ENCODE results near the gene CREM. TPM values are rescaled to one million over a fixed set of nuclear protein-coding genes. Genes with fewer than 3 reads are reported as not detected.

Gene CREM
- total and polyA plus RNA-seq, 8 donors: 17.6 to 43.5 (median 33.9) TPM

DNA sequence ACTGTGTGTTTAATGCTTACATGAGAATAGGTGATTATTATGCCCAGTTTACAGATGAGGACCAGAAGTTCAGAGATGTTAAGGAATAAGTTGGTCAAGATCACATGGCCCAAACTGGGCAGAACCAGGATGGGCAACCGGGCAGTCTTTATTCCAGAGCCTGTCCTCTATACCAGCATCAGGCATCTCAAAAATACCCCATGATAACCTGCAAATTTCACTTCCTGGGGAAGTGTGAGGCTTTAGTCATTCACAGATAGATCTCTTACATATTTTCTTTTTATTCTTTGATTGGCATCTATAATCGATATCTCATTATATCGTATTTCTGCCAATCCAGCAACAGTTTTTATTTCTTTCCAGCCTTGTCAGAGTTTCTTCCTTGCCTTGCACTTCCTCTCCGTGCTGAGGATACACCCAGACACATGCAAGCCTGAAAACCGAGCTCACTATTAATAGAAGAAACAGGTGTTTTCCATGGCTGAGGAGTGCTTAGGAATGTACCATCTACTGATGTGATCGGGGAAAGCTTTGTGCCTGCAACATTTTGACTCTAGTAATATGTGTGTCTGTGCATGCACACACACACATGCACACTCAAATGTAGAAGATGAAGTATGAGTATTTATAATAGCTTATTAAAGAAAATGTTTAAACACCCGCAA, 82.4 kb downstream of the CREM start:
- DNase-seq (no peak), ATAC-seq (no peak)
- H3K27ac ChIP-seq: no peak overlapping the region
- H3K4me1 ChIP-seq: no peaks in the 10 kb centered on the region
- intact Hi-C loops (cut with DNase I): no loop called here
- TF ChIP-seq, protein P1, sequence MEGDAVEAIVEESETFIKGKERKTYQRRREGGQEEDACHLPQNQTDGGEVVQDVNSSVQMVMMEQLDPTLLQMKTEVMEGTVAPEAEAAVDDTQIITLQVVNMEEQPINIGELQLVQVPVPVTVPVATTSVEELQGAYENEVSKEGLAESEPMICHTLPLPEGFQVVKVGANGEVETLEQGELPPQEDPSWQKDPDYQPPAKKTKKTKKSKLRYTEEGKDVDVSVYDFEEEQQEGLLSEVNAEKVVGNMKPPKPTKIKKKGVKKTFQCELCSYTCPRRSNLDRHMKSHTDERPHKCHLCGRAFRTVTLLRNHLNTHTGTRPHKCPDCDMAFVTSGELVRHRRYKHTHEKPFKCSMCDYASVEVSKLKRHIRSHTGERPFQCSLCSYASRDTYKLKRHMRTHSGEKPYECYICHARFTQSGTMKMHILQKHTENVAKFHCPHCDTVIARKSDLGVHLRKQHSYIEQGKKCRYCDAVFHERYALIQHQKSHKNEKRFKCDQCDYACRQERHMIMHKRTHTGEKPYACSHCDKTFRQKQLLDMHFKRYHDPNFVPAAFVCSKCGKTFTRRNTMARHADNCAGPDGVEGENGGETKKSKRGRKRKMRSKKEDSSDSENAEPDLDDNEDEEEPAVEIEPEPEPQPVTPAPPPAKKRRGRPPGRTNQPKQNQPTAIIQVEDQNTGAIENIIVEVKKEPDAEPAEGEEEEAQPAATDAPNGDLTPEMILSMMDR (IDR thresholded peaks at IDR 0.05): no peak
- H3K36me3 ChIP-seq: peaks cover 0 to 15% of the 10 kb centered on the region in 2 donors
- H3K4me3 ChIP-seq: no peak overlapping the region
- no peaks in the 10 kb centered on the region for H3K9me3 ChIP-seq
- no peaks in the 10 kb centered on the region for H3K27me3 ChIP-seq

DNA sequence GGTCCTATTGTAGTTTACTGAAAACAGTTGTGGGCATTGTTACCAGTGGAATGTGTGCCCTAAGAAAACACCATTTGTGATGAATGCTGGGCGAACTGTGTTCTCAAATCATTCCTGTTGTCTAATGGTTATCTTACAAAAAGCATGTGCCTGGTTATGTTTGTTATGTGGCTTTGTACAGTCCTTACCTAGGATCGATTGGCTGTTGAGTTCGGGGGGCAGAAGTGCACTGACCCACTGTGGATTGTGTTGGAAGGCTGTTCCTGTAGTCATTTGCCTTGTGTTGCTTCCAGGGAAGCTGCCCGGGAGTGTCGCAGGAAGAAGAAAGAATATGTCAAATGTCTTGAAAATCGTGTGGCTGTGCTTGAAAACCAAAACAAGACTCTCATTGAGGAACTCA, 84.3 kb downstream of the CREM start:
- H3K4me1 ChIP-seq: peaks cover 0 to under 1% of the 10 kb centered on the region in 2 donors
- TF ChIP-seq, protein P1 (IDR thresholded peaks at IDR 0.05): no peak
- intact Hi-C loops (cut with DNase I): no loop called here
- DNase-seq (no peak), ATAC-seq (no peak)
- peaks cover 0 to 15% of the 10 kb centered on the region in 2 donors for H3K36me3 ChIP-seq
- H3K9me3 ChIP-seq: no peaks in the 10 kb centered on the region
- peak overlapping the region in 1 of 2 donors; percentile 24 for H3K27ac ChIP-seq
- no peaks in the 10 kb centered on the region for H3K27me3 ChIP-seq
- no peak overlapping the region for H3K4me3 ChIP-seq

DNA sequence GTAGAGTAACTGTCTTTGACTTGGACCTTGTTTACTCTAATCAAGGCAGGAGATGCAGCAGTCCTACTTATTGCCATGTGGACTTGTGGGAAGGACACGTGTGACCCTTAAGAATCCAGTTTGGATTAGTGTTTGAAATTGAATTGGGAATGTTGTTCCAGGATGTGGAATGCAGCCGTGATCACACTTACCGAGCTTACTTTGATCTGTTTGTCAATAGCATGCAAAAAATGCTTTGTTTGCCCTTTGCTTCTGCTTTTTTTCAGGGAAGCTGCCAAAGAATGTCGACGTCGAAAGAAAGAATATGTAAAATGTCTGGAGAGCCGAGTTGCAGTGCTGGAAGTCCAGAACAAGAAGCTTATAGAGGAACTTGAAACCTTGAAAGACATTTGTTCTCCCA, 84.7 kb downstream of the CREM start:
- H3K4me3 ChIP-seq: no peak overlapping the region
- no peak for ATAC-seq
- no peaks in the 10 kb centered on the region for H3K9me3 ChIP-seq
- intact Hi-C loops (cut with DNase I): no loop called here
- no peak for DNase-seq
- TF ChIP-seq, protein P1 (IDR thresholded peaks at IDR 0.05): no peak
- H3K36me3 ChIP-seq: peaks cover 0 to 15% of the 10 kb centered on the region in 2 donors
- no peaks in the 10 kb centered on the region for H3K27me3 ChIP-seq
- peak overlapping the region in 1 of 2 donors; percentile 24 for H3K27ac ChIP-seq
- peaks cover 0 to 5% of the 10 kb centered on the region in 2 donors for H3K4me1 ChIP-seq

DNA sequence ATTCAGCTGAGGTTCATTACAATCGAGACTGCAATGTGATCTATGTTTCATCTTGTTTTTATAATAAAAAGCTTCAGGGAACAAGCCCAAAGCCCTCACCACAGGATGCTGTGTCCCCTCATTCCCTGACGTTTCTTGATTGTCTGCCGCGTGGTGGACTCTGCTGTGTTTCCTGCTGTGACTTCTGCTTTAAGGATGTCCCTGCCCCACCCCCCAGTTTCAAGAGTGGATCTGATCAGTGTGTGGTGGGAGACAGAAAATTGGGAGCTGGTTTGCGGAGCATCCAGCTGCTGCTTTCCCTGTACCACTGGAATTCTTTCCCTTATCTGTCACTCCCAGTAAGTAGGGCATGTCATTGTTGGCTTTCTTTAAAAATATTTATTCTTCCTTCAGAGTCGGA, 86.2 kb downstream of the CREM start:
- Histone ChIP-seq H3K4me3 (no peak overlapping the region), H3K27me3 (no peaks in the 10 kb centered on the region), H3K4me1 (peaks cover 7 to 19% of the 10 kb centered on the region in 2 donors), H3K36me3 (peaks cover 0 to 4% of the 10 kb centered on the region in 2 donors), H3K27ac (no peak overlapping the region), H3K9me3 (no peaks in the 10 kb centered on the region)
- ATAC-seq (no peak), DNase-seq (no peak)
- intact Hi-C loops (cut with DNase I): no loop called here
- TF ChIP-seq, protein P1 (IDR thresholded peaks at IDR 0.05): no peak

DNA sequence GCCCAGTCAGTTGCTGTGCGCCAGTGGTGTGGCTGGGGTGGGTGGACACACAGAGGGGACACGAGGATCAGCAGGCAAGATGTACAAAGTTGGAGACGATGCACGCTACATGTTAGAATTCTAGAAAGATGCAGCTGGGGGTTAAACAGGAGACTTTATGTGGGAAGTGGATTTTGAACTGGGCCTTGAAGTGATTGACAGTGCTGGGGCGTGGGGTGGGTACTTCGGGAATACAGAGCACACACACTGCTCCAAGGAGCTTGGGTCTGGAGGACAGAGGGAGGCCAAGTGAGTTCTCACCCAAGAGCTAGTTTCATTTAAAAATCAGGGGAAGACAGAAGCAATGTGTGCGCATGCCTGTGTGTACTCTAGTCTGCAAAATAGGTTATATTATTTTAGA, 87.1 kb downstream of the CREM start:
- H3K36me3 ChIP-seq: peaks cover 0 to 4% of the 10 kb centered on the region in 2 donors
- H3K27ac ChIP-seq: no peak overlapping the region
- H3K4me3 ChIP-seq: no peak overlapping the region
- TF ChIP-seq, protein P1 (IDR thresholded peaks at IDR 0.05): no peak
- H3K9me3 ChIP-seq: no peaks in the 10 kb centered on the region
- no peak for DNase-seq
- intact Hi-C loops (cut with DNase I): no loop called here
- ATAC-seq: no peak
- no peaks in the 10 kb centered on the region for H3K27me3 ChIP-seq
- peaks cover 11 to 27% of the 10 kb centered on the region in 2 donors for H3K4me1 ChIP-seq

All from left lung (tissue), 10 donors.